T-helper 2 cell treated with Interferon-gamma antibody and Interleukin-4, amounts not matched to agents 100 ng/mL and 5 ng/mL, for 36 hours (primary cell): ENCODE data around the gene MPP3. TPM values are rescaled to one million over a fixed set of nuclear protein-coding genes. Genes with fewer than 3 reads are reported as not detected.
"Not testable (repeated sequence)": the region's sequence is repeated elsewhere in the genome, so short reads cannot be mapped to it uniquely, and the experiment has no call there.

ENCODE experiments used
- intact Hi-C: fragments of 100-400 bp; cut with micrococcal nuclease; formaldehyde crosslinking; loops from one replicate; pipeline ENCODE4 v1.15.1; 2023
- total RNA-seq: library from RNA; stranded (reverse); gene quantifications from 2 replicates; pipeline ENCODE4 v1.2.3, GENCODE V29; 2022

MPP3 gene
- total RNA-seq, 1 donor from 2014 or later, result not detected

DNA sequence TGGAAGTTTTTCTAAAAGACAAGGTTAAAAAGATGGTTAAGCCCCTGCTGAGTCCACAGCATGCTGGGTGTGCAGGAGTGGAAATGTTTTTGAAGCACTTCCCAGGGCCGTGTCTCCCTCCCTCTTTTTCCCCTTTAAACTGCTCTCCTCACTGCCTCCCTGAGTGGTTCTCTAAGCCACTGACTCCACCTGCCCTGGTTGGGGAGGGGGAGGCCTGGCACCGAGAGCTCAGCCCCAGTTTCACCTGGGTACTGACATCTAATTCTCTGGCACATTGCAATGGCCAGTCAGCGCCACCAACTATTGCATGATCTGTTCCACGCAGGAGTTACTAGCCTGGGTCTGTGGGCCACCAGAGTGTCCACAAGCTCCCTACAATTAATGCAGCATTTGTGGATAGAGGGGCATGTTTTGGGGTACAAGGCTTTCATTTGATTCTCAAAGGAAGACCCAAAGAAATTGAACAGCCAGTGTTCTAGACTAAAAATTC, 22.7 kb downstream of the MPP3 start:
- intact Hi-C loops, result no loop called here

DNA sequence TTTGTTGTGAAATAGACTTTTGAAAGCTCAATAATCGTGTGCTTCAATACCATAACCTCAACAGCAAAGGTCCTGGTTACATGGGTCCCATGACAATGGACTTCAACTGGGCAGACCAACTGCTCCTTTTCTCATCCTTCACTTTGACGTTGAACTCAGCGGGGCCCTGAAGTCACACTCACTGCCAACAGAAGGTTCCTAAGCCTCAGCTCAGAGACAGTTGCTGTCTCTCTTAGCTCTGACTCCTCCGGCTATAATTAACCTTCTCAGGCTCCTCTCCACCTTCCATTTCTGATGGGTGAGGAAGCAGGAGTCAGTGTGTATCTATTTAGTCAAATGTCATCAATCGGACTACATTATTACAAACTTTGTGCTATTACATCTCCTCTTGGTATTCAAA, 23.8 kb downstream of the MPP3 start:
- intact Hi-C loops, result no loop called here

DNA sequence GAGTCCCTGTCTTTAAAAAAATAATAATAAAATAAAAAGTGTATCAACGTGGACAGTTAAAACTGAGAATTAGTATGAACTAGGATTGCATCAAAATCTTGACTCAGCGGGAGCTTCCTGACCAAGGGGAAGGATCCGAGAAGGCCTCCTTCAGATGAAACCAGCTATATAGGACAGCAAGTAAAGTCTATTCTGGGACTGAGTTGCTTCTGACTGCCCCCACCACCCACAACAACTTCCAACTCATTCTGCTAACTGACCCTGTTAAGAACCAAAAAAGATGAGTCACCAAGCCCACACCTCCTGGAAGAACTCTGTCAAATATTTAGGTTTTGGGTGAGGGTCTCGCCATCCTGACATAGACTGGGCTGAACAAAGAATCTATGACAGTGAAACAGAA, 24.9 kb downstream of the MPP3 start:
- intact Hi-C loops, result no loop called here

DNA sequence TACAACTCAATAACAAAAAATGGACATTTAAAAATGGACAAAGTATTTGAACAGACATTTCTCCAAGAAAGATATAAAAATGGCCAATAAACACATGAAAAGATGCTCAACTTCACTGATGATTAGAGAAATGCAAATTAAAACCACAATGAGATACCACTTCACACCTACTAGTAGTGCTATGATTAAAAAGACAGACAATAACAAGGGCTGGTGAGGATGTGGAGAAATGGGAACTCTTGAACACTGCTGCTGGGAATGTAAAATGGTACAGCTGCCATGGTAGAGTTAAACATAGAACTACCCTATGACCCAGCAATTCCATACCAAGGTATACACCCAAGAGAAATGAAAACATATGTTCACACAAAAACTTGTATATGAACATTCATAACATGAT, 27.8 kb downstream of the MPP3 start:
- intact Hi-C loops, result no loop called here

DNA sequence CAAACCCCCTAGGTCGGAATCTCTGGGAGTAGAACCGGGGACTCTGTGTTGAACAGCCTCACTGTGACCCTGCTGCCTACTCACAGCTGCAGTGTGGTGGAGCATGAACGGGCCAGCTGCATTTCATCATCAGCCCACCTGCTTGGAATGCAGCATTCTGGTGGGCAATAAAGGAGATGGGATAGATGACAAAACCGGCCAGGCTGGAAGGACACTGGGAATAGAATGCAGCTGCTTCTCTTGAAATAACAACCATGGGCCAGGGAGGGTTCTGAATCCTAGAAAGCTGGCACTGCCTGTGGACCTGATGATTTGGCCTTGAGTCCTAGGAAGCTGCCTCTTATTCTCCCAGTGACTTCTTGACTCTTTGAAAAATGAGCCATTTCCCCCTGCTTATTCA, 29.2 kb downstream of the MPP3 start:
- intact Hi-C loops, result no loop called here

DNA sequence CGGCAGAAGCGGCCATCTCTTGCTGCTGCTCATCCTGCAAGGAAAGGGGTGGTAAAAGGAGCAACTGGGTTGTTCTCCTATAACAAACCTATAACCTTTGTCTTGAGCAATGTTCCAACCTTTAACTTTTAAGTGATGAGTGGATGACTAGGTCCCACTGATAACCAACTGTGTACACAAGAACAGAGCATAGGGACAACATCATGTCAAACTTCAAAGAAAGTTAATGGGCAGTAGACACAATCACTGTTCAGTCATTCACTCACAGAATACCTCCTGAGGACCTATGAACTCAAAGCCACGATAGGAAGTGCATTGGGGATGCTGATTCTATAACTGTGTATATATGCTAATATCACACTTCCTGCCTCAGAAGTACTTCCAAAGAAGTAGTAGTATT, 31.1 kb downstream of the MPP3 start:
- intact Hi-C loops, result no loop called here

DNA sequence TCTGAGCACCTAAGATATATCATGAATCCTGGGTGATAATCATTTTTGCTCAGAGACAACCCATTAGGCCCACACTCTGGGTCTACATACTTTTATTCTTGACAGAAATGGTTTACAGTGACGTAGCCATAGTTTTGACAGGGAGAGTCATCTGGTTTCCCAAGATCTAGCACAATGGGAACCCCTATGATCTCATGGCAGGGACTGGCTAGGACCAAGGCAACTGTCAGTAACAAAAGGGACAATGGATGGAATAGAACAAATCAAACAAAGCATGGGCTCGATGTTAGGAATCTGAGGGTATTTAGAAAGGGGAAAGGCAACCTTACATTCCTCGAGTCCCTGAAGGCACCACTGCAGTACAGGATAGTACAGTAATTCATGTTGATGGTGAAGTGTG, 32.2 kb downstream of the MPP3 start:
- intact Hi-C loops, result no loop called here

DNA sequence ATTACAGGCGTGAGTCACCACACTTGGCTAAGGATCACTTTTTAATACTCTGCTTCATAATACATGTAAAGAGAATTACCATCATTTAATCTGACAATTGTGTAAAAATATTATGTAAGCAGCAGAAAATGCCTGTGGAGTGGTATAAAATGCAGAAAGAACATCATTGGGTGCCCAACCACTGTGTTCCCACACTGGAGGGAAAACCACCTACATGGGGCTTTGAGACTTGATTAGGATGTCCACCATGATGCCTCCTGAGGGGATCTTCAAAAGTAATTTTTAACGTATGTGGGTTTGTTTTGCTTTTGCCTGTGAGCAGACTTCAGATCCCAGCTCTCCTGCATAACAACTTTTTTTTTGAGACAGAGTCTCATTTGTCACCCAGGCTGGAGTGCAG, 33.9 kb downstream of the MPP3 start:
- intact Hi-C loops, result no loop called here

DNA sequence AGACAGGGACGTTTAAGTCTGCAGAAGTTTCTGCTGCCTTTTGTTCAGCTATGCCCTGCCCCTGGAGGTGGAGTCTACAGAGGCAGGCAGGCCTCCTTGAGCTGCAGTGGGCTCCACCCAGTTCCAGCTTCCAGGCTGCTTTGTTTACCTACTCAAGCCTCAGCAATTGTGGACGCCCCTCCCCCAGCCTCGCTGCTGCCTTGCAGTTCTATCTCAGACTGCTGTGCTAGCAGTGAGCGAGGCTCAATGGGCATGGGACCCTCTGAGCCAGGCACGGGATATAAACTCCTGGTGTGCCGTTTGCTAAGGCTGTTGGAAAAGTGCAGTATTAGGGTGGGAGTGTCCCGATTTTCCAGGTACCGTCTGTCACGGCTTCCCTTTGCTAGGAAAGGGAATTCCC, 34.9 kb downstream of the MPP3 start:
- intact Hi-C loops, result not testable (repeated sequence)

DNA sequence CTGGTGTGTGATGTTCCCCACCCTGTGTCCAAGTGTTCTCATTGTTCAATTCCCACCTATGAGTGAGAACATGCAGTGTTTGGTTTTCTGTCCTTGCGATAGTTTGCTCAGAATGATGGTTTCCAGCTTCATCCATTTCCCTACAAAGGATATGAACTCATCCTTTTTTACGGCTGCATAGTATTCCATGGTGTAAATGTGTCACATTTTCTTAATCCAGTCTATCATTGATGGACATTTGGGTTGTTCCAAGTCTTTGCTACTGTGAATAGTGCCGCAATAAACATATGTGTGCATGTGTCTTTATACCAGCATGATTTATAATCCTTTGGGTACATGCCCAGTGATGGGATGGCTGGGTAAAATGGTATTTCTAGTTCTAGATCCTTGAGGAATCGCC, 40.3 kb downstream of the MPP3 start:
- intact Hi-C loops, result not testable (repeated sequence)

DNA sequence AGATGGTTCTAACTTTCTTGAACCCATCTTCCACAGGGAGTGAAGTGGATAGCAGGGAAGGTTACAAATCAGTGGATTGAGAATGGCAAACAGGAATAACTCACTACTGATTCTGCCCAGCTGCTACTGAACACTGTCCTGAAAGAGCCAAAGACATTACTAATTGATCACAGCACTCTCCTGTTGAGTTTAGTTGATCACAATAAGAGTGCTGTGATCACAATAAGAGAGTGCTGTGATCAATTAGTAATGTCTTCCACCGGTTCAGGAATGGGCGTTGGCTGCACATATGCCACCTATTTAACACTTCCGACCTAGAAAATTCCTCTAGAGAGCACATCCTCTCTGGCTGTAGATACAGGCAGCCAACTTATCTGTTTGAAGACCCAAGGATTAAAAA, 41.4 kb downstream of the MPP3 start:
- intact Hi-C loops, result no loop called here

DNA sequence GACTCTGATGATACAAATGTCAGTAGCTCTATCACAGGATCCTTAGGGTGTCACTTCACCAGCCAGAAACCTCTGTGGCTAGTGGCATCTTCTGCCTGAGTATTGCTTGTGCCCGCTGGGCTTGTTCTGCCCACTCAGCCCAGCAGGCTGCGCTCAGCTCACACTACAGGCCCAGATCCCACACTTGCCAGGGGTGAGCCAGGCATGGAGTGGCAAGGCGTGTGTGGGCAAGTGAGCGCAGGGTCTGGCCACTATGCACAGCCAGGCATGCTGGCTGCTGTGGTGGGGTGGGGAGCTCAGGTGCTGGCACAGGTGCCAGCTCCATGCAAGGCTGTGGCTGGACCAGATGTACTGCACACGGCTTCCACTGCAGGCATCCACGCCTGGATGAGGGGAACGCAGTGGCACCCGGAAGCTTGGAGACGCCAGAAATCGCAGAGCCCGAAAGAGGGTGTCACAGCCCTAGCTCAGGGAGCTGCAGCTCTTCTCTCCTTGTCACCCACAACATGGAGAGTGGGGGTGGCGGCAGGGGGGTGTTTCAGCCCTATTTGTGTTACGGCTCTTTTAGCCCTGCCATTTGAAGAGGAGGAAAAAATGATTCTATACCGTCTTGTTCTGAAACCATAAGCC, 42.5 kb downstream of the MPP3 start:
- intact Hi-C loops, result no loop called here

DNA sequence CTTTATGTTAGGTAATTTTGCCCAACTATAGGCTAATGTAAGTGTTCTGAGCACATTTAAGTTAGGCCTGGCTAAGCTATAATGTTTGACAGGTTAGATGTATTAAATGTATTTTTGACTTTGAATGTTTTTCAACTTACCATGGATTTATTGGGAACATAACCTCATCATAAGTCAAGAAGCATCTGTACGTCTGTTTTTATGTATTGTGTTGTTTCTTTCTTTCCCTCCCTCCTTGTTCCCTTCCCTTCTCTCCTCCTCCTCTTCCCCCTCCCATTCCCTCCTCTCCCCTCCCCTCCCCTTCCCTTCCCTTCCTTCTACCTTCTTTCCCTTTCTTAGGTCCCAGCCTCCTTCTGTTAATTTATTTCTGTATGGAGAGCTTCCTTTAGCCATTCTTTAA, 43.5 kb downstream of the MPP3 start:
- intact Hi-C loops, result no loop called here

DNA sequence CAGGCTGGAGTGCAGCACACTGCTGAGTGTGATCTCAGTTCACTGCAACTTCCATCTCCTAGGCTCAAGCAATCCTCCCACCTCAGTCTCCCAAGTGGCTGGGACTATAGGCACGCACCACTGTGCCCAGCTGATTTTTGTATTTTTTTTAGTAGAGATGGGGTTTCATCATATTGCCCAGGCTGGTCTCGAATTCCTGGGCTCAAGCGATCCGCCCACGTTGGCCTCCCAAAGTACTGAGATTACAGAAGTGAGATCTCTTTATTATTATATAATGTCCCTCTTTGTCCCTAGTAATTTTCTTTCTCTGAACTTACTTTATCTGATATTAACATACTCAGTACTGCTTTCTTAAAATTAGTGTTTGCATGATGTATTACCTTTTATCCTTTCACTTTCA, 44.4 kb downstream of the MPP3 start:
- intact Hi-C loops, result no loop called here

DNA sequence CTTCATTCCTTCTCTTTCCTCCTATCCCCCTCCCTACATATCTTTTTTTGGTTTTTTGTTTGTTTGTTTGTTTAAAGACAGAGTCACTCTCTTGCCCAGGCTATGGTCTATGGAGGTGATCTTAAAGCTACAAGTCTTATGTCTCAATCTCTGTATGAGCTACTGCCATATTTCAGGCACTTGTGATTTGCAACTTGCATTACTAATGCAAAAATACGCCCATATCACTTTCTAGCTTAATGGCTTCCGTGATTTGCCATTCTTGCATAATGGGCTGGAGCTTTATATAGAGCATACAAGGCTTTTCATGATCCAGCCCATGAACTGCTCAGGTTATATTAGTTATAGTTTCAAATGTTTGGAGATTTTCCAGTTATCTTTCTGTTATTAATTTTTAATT, 45.2 kb downstream of the MPP3 start:
- intact Hi-C loops, result no loop called here

DNA sequence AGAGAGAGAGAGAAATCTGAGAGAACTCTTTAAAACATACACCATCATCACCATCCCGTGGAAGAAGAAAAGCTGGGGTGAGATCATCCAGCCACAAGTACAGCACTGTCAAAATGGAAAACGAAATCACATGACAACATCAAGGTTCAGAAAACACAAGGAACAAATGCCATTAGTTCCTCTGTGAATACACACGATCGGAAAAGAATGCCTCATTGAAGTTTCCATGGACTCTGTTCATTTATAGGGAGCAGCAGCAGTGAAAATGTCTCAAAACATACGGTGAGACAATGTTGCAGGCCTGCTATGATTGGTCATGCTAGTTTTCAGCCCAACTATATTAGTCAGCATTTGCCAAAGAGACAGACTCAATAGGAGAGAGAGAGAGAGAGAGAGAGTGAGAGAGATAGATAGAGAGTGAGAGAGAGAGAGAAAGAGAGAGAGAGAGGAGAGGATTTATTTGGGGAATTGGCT, 48.3 kb downstream of the MPP3 start:
- intact Hi-C loops, result no loop called here

DNA sequence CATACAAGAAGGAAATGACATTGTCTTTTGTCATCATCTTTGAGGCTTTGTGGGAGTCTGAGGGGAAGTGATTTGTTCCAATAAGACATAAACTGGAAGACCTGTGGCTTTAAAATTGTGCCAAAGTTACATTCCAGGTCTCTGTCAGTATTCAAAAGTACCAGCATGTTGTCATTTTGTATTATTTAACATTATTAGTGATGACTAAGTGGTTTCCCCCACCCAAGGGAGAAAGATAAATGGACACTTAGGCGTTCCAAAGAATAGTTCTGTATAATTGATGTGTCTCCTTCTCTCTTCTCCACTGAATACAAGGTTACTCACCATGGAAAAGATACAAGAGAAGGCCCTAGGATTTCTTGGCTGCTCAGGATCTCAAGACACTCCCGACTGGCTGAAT, 48.9 kb downstream of the MPP3 start:
- intact Hi-C loops, result no loop called here

DNA sequence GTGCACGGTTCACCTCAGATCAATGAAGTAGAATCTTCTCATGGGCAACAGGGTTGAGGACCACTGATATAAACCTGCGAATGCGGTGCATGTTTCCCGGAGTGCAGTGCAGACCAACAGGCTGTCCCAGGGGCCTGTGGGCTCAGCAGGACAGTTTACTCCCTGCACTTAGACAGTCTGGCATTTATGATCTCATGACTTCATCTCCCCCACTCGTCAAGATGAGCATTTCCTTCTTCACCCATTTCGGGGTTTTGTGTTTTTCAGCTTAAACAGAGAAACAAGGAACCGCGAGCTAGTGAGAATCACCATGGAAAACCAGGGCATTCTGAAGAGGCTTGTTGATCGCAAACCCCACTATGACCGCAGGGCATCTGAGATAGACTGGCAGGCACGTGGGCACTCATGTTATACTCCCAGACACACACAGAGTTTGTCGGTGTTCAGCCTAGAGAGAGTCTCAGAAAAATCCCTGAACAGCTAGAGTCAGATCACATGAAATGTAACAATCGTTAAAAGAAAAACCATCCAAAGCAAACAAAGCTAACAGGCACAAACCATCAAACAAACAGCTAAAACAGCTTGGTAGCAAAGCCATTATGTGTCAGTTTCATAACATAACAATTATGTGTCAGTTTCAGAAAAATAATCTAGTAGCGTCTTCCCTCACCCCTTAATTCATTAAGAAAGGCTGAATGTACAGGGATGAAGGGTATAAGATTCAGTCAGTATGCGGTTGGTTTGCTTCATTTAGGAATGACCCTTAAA, 49.8 kb downstream of the MPP3 start:
- intact Hi-C loops, result no loop called here

DNA sequence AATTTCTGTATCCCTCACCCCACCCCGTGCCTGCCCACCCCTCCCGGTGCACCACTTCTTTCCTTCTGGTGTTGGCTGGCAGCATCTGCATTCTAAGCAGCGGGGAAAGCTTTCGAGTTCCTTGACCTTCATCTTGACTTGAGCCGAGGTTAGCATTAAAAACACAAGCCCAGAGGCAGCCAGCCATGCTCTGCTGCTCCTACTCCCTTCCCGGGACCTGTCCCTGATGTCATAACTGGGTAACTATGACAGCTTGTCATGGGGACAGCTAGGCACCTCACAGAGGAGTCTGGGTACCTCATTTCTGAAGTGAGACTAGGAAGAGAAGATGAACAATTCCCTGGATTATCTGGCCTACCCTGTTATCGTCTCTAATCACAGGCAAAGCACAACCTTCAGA, 52.8 kb downstream of the MPP3 start, which contains the start of gene CFAP97D1:
Gene CFAP97D1 (plus strand): TSS at position 301 of the 400 bp plus-strand sequence. CDS start 28 bp downstream, at position 329.
- intact Hi-C loops, result no loop called here

DNA sequence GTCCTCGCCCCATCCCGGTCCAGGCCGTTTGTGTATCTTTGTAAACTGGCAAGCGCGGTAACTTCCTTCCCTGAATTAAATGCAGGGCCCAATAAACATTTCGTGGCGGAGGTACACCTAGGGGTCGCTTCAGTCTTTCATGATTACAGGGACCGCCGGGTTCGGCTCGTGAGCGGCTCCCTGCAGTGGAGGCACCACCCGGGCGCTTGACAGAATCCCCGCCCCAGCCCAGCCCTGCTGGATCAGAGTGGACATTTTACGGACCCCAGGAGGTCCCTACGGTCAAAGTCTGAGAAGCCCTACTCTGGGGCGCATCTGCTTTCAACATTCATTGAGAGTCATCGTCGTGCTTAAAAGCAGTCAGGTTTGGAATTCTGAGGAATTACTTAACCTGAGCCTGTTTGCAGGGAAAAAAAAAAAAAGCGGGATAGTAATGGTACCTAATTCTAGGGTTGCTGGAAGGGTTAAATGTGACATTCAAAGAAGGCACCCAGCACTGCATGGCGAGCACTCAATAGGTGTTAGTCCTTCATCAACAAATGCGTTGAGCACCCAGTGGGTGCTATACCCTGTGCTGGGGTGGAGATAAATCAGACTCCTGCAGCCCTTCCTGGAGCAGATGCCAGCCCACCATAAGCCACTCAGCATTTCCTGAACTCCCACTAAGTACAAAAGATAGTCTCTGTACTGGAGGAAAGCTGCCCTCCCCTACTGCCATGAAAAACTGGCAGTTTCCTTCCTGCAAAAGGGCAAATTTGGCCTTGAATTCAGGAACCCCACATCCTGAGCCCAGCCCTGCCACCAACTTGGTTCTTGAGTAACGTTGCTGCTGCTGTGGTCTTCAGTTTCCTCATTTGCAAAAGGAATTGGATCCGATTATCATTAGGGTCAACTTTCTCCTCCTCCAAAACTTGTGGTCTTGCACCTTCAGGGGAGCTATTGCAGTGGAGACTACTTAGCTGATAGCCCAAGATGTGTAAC, 53.5 kb downstream of the MPP3 start:
- intact Hi-C loops, result loop anchor here (2.0 kb wide), 1 partner anchor 227 kb away; no protein-coding TSS in a partner anchor

DNA sequence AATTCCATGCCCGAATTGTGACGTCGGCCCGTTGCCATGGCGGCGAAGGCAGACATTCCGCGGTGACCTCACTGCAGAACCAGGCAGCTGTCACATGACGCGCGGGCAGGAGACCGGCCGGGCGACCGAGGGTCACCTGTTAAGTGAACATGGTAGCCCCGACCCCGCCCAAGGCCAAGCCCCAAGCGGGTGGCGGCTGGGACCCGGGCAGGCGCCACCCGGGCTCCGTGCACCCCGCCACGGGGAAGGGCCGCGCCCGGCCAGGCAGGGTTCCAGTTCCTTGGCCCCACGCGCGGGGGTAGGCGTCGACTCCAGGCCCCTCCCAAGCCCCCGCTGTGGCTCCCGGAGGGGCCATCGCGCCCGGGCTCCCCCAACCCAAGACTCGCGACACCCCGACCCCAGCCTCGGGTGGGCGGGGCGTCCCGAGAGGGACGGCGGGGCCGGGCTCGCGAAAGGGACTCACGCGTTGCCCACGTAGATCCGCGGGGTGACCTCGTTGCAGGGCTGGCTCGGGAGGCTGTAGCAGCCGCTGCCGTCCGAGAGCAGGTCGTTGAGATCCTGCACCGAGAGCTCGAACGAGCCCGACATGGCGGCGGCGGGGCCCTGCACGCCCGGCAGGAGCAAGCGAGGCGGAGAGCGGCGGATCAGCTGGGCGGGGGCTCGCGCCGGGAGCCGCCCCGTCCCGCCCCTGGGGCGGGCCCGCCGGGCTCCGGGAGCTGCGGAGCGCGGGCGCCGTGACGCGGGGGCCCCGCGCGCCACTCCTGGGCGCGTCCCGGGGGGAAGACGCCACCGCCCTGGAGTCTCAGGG, 54.4 kb downstream of the MPP3 start, which contains the start of gene DUSP3:
Gene DUSP3 (minus strand): TSS at position 641 of the 808 bp plus-strand sequence. CDS start 53 bp downstream, at position 588.
- intact Hi-C loops, result loop anchor here (2.0 kb wide), 1 partner anchor 228 kb away; no protein-coding TSS in a partner anchor
